Measurements from ENCODE around the gene SLC8A1.

SLC8A1 gene

GRCh38 chr2:40128796-40129195, 323.1 kb downstream of the SLC8A1 start:
- DNase-seq = no peak

GRCh38 chr2:40127890-40128557, 323.9 kb downstream of the SLC8A1 start:
- no peak for DNase-seq

GRCh38 chr2:40127146-40127545, 324.7 kb downstream of the SLC8A1 start:
- DNase-seq = no peak

GRCh38 chr2:40126006-40126405, 325.9 kb downstream of the SLC8A1 start:
- DNase-seq = no peak

GRCh38 chr2:40123746-40124145, 328.1 kb downstream of the SLC8A1 start:
- DNase-seq = no peak

- DNase-seq = no peak
Observed at GRCh38 chr2:40123326-40123725, 328.6 kb downstream of the SLC8A1 start.

- DNase-seq = no peak
Observed at GRCh38 chr2:40120957-40121356, 330.9 kb downstream of the SLC8A1 start.

GRCh38 chr2:40120026-40120425, 331.9 kb downstream of the SLC8A1 start:
- DNase-seq = no peak

- no peak for DNase-seq
Observed at GRCh38 chr2:40118622-40119021, 333.3 kb downstream of the SLC8A1 start.

- DNase-seq = no peak
Observed at GRCh38 chr2:40115894-40116293, 336.0 kb downstream of the SLC8A1 start.

GRCh38 chr2:40115348-40115747, 336.5 kb downstream of the SLC8A1 start:
- DNase-seq = no peak

GRCh38 chr2:40113997-40114396, 337.9 kb downstream of the SLC8A1 start:
- no peak for DNase-seq

GRCh38 chr2:40113272-40113968, 338.5 kb downstream of the SLC8A1 start:
- no peak for DNase-seq

GRCh38 chr2:40109381-40109780, 342.5 kb downstream of the SLC8A1 start:
- no peak for DNase-seq

- DNase-seq = no peak
Observed at GRCh38 chr2:40108851-40109250, 343.0 kb downstream of the SLC8A1 start.

GRCh38 chr2:40106061-40106460, 345.8 kb downstream of the SLC8A1 start:
- DNase-seq = no peak

GRCh38 chr2:40105593-40105992, 346.3 kb downstream of the SLC8A1 start:
- no peak for DNase-seq

GRCh38 chr2:40103590-40103989, 348.3 kb downstream of the SLC8A1 start:
- no peak for DNase-seq

GRCh38 chr2:40103163-40103562, 348.7 kb downstream of the SLC8A1 start:
- no peak for DNase-seq

- no peak for DNase-seq
Observed at GRCh38 chr2:40102447-40102846, 349.4 kb downstream of the SLC8A1 start.

GRCh38 chr2:40101131-40101575, 350.7 kb downstream of the SLC8A1 start:
- no peak for DNase-seq

- DNase-seq = no peak
Observed at GRCh38 chr2:40100676-40101075, 351.2 kb downstream of the SLC8A1 start.

- no peak for DNase-seq
Observed at GRCh38 chr2:40098786-40099470, 353.0 kb downstream of the SLC8A1 start.
